Daoy (cell line): ENCODE data around the gene SLAMF1. TPM values are rescaled to one million over a fixed set of nuclear protein-coding genes. Genes with fewer than 3 reads are reported as not detected.

ENCODE experiments used
- DNase-seq: peaks from one replicate; pipeline ENCODE4 v3.0.0-alpha.2; 2015; ENCODE audit warnings: low read depth
- total RNA-seq: library from RNA; depleted of rRNA; stranded (reverse); fragments of >200 nt; shearing (Covaris generic); gene quantifications from 2 replicates; pipeline ENCODE4 v1.2.3, GENCODE V29; 2014

SLAMF1 gene
- total RNA-seq, 1 experiment from 2014 or later = not detected

- no peak for DNase-seq
Measured at GRCh38 chr1:160665330-160666078, 18.7 kb upstream of the SLAMF1 start.

DNA sequence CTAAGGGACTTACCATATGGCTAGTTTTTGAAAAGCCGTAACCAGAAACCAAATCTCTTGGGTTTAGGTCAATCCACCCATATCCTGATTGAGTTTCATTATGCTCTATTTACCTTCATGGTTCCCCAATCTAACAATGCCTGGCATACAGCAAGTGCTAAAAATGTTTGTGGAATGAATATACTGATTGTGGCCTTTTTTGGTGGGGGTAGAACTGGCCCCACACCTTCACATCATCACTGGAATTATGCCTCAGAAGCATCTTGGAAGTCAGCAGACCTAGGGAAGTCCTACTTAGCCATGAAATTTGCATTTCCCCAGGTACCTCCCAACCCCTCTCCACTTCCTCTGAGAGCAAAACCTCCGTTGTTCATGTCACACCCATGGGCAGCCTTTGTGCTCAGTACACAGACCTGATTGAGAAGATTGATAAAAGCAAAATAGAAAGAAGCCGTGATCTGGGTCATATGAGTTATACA lies 17.8 kb upstream of the SLAMF1 start:
- no peak for DNase-seq

DNA sequence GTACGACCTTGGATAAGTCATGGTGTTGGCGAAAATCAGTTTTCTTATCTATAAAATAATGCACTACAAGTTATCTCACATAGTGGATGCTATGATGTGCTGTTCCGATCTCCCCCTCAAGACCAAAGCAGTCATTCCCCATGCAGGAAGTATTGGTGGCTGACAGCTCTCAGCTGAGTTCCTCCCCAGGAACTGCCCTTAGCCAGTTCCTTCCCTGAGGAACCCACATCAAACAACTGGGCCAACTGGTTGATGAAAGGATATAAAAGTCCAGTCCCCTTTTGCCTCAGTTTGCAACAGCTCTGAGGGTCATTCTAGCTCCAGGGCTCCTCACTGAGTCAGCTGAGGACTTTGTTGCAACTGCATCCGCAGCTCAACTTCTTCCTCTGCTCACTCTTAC lies 16.1 kb upstream of the SLAMF1 start:
- DNase-seq = no peak

GRCh38 chr1:160659566-160659965 lies 12.7 kb upstream of the SLAMF1 start:
- no peak for DNase-seq

DNA sequence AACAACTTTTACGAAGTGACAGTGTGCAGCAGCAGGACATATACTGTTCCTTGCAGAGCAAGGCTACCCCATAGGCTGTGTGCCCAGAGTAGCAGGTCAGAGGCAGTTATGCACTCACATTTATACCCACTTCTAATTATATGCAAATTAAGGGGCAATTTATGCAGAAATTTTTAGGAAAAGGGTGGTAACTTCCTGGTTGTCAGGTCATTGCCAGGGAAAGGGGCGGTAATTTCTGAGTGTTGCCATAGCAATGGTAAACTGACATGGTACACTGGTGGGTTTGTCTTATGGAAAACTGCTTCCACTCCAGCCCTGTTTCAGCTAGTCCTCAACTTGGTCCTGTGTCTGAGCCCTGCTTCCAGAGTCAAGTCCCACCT lies 12.0 kb upstream of the SLAMF1 start:
- DNase-seq = no peak

GRCh38 chr1:160658162-160658813 lies 11.4 kb upstream of the SLAMF1 start:
- no peak for DNase-seq

DNA sequence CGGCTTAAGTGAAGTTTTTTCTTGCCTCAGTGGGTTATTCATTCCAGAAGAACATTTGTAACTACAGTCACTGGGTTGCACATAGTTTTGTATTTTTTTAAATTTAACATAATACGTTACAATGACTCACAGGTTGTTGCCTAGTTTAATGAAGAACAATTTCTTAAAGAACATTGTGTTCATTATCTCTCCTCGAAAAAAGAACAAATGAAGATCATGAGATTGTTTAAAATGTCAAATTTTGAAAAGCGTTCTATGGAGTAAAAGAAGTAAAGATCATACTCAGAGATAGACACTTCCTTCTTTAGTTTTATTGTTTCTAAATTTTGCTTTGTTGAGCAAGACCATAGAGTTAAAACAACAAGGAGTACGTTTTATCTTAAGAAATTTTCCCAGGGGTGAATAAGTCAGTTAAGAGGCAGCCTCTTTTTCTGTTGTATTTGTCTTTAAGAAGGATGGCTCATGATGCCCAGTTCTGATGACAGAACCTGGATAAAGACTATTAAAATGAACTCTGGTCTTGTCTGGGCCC lies 10.5 kb upstream of the SLAMF1 start:
- no peak for DNase-seq

- no peak for DNase-seq
Measured at GRCh38 chr1:160656737-160657136, 9.9 kb upstream of the SLAMF1 start.

DNA sequence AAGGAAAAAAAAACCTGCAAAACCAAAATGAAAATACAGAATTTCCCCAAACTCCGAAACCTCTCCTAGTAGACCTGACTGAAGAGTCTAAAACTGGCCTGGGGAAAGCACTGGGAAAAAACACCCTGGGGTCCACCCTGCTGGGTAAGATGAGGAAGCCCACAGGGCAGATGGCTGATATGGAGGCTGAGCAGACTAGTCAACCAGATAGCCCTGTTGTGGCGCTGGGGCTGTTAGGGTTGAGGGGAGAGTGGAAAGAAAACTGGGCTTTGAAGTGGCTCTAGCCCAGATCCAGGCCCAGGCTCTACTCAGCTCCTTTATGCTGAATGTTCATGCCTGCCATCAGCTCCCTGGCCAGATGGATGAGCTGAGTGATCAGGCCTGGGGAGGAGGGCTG lies 6.8 kb upstream of the SLAMF1 start:
- no peak for DNase-seq

GRCh38 chr1:160652924-160653619 lies 6.2 kb upstream of the SLAMF1 start:
- no peak for DNase-seq

GRCh38 chr1:160652065-160652641 lies 5.3 kb upstream of the SLAMF1 start:
- peak; percentile 34 for DNase-seq

DNA sequence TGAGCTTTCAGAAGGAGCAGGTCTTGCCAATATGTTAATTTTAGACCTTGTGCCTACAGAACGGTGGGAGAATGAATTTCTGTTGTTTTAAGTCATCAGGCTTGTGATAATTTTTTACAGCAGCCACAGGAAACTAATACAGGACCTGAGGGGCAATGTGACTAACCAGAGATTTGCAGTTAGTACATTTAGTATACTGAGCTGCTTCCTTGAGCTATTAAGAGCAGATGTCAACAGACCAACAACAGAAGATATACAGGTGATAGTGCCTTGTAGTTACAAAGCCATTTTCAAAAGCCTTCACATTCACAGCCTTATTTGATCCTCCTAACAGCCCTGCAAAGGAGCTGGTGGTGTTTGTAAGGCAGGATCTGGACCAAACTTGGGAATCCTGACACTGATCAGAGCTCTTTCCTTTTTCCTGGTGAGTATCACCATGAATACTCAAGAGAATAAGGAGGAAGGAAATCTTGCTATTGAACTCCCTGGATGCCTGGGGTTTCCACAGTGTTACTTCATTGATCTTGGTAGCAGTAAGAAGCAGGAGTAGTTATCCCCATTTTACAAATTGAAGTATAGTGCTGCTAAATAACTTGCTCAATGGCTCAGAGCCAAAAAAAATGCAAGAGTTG lies 4.7 kb upstream of the SLAMF1 start:
- no peak for DNase-seq

- no peak for DNase-seq
Measured at GRCh38 chr1:160647329-160647720, 481 bp upstream of the SLAMF1 start.

GRCh38 chr1:160646180-160646579 lies 664 bp downstream of the SLAMF1 start:
- DNase-seq = no peak

- no peak for DNase-seq
Measured at GRCh38 chr1:160645386-160646130, 1.3 kb downstream of the SLAMF1 start.

DNA sequence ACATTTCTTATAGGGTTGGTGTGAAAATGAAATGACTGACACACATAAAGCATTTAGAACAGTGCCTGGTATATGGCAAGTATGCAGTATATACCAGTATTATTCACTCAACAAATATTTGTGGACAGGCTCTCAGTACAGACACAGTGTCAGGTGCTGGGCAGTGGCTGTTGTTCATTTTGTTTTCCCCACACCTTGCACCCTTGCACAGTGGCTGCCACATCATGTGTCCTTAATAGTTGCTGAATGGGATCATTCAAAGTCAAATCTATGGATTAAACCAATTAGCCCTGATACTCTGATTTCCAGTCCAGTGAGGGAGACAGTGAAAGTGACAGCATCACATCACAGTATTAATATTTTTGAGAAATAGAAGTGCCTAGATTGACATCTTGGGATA lies 2.4 kb downstream of the SLAMF1 start:
- DNase-seq = no peak

DNA sequence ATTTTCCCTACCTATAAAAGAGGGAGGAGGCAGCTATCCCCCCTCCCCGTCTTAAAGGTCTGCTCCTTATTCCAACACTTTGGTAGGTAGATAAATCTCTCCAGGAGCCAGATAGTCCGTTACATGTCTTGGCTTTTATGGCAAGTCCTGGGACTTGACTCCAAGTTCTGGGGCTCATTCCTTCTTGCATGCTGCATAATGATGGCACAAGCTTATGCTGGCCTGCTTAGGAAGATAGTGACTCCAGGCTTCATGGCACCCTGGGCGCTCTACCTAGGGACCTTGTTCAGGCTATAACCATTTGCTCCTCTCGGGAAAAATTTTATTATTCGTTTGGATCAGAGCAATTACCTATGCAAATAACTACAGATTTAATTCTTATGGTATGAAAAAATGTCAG lies 3.7 kb downstream of the SLAMF1 start:
- no peak for DNase-seq

GRCh38 chr1:160642281-160642644 lies 4.6 kb downstream of the SLAMF1 start:
- no peak for DNase-seq

DNA sequence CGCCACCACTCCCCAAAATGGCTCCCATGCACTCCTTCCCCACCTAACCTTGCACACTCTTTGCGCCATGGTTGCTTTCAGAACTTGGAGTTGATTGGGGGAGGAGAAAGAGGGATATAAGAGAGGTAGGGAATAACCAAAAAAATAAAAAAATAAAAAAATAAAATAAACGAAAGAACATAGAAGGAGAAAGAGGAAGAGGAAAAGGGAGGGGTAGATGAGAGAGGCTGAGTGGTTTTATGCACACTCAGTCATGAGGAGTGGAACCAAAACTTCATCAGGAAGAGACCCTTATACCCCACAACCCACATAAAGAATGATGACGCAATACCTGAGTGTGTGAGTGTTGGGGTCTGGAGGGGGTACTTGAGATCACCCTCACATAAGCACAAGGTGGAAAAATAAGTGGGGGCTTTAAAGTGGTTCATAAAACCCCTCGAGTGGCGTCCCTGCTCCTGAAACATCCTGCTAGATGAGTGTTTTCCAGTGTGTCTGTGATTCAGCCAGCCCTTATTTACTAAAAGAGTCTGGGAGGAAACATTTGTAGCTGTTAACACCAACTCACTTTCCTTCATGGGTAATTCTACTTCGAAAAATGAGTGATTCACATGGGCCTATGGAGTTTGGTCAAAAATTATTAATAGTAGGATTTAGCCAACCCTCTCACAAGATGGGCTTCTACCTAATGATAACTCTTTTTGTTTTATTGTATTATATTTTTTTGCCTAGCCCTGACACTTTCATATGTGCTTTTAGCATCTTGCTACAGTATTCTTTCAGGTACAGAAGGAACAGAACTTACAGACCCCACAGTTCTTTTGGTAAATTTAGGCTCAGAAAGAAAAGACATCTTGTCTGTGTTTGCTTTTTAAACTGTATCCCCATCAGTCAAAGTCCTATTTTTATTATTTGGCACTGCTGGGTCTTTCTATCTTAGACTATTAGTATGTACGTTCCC lies 5.2 kb downstream of the SLAMF1 start:
- no peak for DNase-seq
